Measurements from ENCODE around the gene NOM1. TPM values are rescaled to one million over a fixed set of nuclear protein-coding genes. Genes with fewer than 3 reads are reported as not detected.

Gene NOM1
- total RNA-seq, 1 experiment from 2014 or later, result 35.4 TPM

- no peak overlapping the region for H3K9ac ChIP-seq (ENCODE audit: low read length)
- POLR2A ChIA-PET, result no interaction called here
- no peak overlapping the region for H3K4me2 ChIP-seq (ENCODE audit: low read length)
- no peak overlapping the region for H3K4me3 ChIP-seq (replicated peaks in 1 of 2; ENCODE audit: low read depth in 1 of 2, low read length in 2 of 2)
- peaks cover 23% of the 10 kb centered on the region for H4K20me1 ChIP-seq (ENCODE audit: insufficient read depth)
- H3K27me3 ChIP-seq (ENCODE audit: insufficient read depth, low read length), result peaks cover 8% of the 10 kb centered on the region; the same call in 1 of the 2 replicates
- H3K36me3 ChIP-seq (ENCODE audit: control insufficient read depth in 1 of 2, insufficient read depth in 2 of 2, low read length in 2 of 2), result peaks cover 10 to 12% of the 10 kb centered on the region in 2 experiments; a peak in 3 of 4 replicates
- TF ChIP-seq ZNF274 (IDR thresholded peaks at IDR 0.05; ENCODE audit: low read depth, low read length), result no peak
- TF ChIP-seq REST (IDR thresholded peaks at IDR 0.05; ENCODE audit: low read depth), result no peak
- no peak for TF ChIP-seq EZH2 (IDR thresholded peaks at IDR 0.05)
- no peak for TF ChIP-seq JUND (IDR thresholded peaks at IDR 0.05)
- no peak for TF ChIP-seq POLR2AphosphoS5 (IDR thresholded peaks at IDR 0.05; ENCODE audit: low read depth, low read length)
- TF ChIP-seq ZBTB33 (IDR thresholded peaks at IDR 0.05; ENCODE audit: extremely low read depth, insufficient replicate concordance, low read length), result no peak
- TF ChIP-seq CTCF (IDR thresholded peaks at IDR 0.05 in 2 of 3, conservative IDR thresholded peaks at IDR 0.05 in 1 of 3; ENCODE audit: borderline replicate concordance in 1 of 3, insufficient read depth in 1 of 3, low read depth in 2 of 3, low read length in 2 of 3), result no peak
- TF ChIP-seq SIN3A (IDR thresholded peaks at IDR 0.05; ENCODE audit: low read depth), result no peak
- no peak for TF ChIP-seq EZH2phosphoT487 (IDR thresholded peaks at IDR 0.05; ENCODE audit: borderline replicate concordance)
- TF ChIP-seq CEBPB (IDR thresholded peaks at IDR 0.05; ENCODE audit: low read depth), result no peak
- TF ChIP-seq MAX (IDR thresholded peaks at IDR 0.05), result no peak
- TF ChIP-seq TCF7L2 (IDR thresholded peaks at IDR 0.05; ENCODE audit: borderline replicate concordance, extremely low read depth, insufficient read depth, insufficient read length), result no peak
- TF ChIP-seq POLR2A (IDR thresholded peaks at IDR 0.05; ENCODE audit: borderline replicate concordance, extremely low read depth, insufficient read depth, insufficient read length), result no peak
- no peak for TF ChIP-seq ELF1 (IDR thresholded peaks at IDR 0.05; ENCODE audit: borderline replicate concordance, low read depth)
- no peak for TF ChIP-seq CBX3 (IDR thresholded peaks at IDR 0.05; ENCODE audit: low read depth)
- TF ChIP-seq ZFX (IDR thresholded peaks at IDR 0.05), result no peak
- TF ChIP-seq YY1 (IDR thresholded peaks at IDR 0.05; ENCODE audit: extremely low read depth, insufficient replicate concordance, low read depth, low read length), result no peak
- TF ChIP-seq FOSL1 (IDR thresholded peaks at IDR 0.05; ENCODE audit: low read depth), result no peak
- TF ChIP-seq ATF3 (IDR thresholded peaks at IDR 0.05), result no peak
- TF ChIP-seq EGR1 (IDR thresholded peaks at IDR 0.05; ENCODE audit: low read depth), result no peak
- RAD21 ChIA-PET (ENCODE audit: low non-redundant PET in 1 of 2, low total read pairs in 2 of 2, uncharacterized antibody in 2 of 2, unreplicated experiment in 2 of 2), result no interaction called here
- ATAC-seq, result no peak
- H3K27ac ChIP-seq (ENCODE audit: low read depth, low read length), result no peak overlapping the region; the same call in 1 of the 2 replicates
- H3K4me1 ChIP-seq (ENCODE audit: control insufficient read depth in 1 of 2, insufficient read depth in 2 of 2, low read length in 2 of 2), result peaks cover 6 to 33% of the 10 kb centered on the region in 2 experiments
- no TSS peak for BruUV-seq (replicated peaks)
- DNase-seq (ENCODE audit: low read depth, low spot score), result no peak
- H3K9me3 ChIP-seq (ENCODE audit: control insufficient read depth in 1 of 2, insufficient read depth in 1 of 2, low read depth in 1 of 2, low read length in 2 of 2), result no peaks in the 10 kb centered on the region
- no peaks in the 10 kb centered on the region for H3K9me2 ChIP-seq (ENCODE audit: insufficient read depth)
- no peak overlapping the region for H2AFZ ChIP-seq (ENCODE audit: low read depth, low read length, poor library complexity, severe bottlenecking)
- CTCF ChIA-PET, result interaction anchor here (0.8 to 1.4 kb wide), 2 partner anchors 24 to 55 kb away, joined by 3 read pairs; partner anchors contain the start of gene LMBR1
- intact Hi-C loops (cut with micrococcal nuclease), result loop anchor here (2.0 to 10.0 kb wide), 3 partner anchors 46 to 1154 kb away; partner anchors contain the start of gene MNX1
- peaks cover 38% of the 10 kb centered on the region for H3K79me2 ChIP-seq (ENCODE audit: insufficient read depth, low read length)
Measured at GRCh38 chr7:156948361-156948760, 1.2 kb upstream of the NOM1 start.

All from HCT116 (cell line).